ENCODE measurements around the gene IL17RB.
A peak's percentile ranks its signal among the peaks of the same experiment; 100 is the strongest.

Gene IL17RB

DNA sequence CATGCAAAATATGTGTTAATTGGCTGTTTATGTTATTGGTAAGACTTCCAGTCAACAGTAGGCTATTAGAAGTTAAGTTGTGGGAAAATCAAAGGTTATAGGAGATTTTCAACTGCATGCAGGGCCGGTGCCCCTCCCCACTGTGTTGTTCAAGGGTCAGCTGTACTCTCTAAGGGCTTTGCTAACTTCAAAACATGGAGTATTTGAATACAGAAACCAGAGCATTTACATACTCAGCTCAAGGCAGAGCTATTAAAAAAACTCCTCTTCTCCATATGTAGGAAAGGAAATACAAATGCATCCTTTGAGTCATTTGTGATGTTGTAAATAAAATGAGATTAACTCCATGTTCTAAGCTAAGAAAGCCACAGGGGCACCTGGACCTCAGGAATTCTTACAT, 16.8 kb downstream of the IL17RB start:
- no peak for DNase-seq

DNA sequence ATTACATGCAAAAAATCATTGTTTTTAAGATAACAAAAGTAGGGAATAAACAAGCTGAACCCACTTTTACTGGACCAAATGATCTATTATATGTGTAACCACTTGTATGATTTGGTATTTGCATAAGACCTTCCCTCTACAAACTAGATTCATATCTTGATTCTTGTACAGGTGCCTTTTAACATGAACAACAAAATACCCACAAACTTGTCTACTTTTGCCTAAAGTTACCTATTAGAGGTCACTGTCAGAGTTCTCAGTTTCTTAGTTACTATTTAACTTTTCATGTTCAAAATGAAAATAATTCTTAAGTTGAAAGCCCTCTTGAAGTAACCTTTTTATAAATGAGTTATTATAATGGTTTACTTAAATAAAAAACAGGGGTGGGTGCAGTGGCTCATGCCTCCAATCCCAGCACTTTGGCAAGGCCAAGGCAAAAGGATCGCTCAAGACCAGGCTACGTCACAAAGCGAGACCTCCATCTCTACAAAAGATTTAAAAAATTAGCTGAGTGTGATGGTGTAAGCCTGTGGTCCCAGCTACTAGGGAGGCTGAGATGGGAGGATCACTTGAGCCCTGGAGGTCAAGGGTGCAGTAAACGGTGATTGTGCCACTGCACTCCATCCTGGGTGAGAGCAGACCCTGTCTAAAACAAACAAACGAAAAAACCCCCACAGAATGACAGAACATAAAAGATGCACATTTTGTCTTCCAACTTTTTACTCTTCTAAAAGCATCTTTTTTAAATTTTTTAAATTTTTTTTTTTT, 19.5 kb downstream of the IL17RB start:
- no peak for DNase-seq

DNA sequence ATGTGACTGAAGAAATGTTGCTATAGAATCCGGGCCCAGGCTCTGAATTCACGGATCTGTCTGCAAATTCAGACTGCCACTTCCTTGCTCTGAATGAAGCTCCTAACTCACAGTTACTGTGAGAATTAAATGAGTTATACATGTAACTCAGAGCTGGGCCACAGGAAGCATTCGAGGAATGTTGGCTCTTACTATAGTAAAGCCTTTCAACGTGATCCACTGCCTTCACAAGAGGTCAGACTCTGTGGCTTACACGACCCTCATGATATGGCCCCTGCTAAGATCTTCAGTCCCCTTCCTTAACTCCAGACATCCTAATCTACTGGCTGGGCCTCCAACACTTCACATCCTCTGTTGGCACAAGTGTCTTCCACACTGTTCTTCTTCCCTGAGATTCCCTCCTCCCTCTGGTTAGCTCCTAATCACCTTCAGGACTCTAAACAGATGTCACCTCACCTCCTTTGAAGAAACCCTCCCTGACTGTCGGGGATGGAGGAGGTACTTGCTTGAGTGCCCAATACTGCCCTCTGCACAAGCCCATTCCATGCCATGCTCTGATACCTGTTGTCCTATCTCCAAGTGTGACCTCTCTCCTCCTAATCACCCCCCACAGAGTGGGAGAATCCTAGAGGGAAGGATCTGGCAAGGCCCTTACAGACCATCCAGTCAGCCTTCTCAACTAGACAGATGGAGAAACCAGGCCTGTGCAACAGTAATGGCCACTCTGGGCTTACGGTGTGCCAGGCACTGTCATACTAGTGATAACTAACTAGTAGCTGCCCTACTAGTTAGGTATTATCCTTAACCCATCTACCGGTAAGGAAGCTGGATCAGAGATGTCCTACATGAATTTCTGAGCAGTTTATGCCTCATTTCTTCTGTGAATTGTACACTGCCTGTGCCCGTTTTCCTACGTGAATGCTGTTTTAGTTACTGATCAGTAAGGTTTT, 34.3 kb downstream of the IL17RB start:
- DNase-seq = no peak

DNA sequence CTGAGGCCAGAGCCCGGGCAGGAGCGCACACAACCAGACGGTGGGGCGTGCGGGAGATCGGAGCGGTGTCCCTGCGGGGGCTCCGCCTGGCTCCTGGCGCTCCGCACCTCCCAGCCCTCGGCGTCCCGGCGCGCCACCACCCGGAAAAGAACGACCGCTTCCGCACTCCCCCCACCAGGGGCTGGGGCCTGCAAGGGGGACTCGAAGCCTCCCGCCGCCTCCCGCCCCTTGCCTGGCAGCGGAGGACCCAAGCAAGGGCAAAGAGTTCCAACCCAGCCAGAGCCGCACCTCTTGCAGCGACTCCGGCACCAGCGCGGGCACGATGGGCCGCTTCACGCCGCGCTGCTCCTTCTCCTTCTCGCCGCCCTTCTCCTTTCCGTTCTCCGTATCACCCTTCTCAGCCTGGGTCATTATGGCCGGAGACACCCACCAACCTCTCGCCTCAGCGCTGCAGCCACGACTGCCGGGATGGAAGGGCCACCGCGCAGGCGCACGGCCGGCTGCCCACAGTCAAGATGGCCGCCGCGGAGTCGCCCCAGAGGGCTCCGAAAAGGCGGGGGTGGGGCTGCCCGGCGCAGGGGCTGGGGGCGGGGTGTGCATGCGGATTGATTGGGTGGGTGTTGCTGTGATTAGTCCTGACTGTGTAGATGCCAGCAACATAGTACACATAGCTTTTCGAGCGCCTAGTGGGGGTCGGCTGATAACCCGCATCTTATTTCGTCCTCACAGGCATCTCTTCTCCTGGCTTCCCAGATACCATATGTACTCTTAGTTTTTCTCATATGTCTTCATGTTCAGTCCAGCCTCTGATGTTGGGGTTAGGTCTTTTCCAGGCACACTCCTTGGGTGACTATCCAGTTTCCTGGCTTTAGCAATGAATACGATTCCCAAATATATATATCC, 35.6 kb downstream of the IL17RB start, which contains the start of gene ACTR8:
Gene ACTR8 (minus strand): TSS at position 462 of the 903 bp plus-strand sequence. CDS start 51 bp downstream, at position 411.
- DNase-seq = peak; percentile 76 to 84

DNA sequence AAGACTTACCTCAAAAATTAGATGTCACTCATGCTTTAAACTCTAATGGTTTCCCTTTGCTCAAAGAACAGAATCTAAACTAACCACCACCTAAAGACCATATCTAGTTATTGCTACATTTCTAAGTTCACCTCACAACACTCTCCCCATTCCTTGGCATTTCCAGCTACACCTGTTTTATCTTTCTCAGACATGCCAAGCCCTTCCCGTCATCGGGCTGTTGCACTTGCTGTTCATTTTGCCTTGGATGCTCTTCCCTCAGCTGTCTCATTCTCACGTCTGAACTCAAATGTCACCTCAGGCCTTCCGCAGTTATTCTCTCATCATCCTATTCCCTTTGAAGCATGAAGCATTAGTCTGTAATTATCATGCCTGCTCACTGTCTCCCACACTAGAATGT, 36.6 kb downstream of the IL17RB start:
- no peak for DNase-seq

DNA sequence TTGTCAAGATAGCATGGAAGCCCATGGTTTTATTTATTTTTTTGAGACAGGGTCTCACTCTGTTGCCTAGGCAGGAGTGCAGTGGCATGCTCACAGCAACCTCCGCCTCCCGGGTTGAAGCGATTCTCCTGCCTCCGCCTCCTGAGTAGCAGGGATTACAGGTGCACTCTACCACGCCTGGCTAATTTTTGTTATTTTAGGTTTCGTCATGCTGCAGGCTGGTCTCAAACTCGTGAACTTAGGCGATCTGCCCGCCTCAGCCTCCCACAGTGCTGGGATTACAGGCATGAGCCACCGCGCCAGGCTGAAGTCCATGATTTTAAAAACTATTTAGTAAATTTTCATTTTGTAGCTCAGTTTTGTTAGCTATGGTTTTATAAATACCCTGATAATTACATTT, 38.3 kb downstream of the IL17RB start:
- no peak for DNase-seq

DNA sequence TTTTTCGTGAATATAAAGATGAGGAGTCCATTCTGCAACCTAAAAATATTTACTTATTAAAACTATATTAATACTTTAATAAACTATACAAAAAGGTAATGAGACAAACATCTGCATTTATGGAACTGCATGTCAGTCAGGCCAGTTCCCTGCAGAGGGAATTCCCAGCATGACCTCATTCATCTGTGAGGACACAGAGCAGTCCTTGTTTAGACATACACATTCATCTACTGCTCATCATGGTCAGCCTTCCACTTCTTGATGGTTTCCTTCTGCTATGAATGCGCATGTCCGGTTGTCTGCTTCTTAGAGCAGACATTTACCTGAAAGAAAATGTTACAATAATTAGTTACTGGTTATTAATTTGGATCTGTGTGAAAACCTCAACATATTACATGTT, 38.9 kb downstream of the IL17RB start:
- peak; percentile 62 to 71 for DNase-seq

DNA sequence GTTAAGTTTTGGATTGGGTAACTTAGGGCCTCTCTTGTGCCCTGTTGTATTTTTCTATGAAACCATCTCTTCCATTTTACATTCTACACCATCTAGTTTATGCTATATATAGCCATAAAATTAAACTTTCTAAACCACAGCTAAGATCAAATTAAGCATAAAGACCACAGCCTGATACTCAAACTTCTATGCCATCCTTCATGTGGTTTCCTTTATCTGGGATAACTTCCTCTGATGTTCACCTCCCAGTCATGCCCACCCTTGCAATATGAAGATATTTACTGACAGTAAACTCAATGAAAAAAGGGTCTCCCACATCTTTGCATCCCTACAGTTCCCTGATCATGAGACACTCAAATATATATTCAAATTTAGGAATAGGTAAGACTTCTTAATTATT, 41.1 kb downstream of the IL17RB start:
- DNase-seq = no peak

DNA sequence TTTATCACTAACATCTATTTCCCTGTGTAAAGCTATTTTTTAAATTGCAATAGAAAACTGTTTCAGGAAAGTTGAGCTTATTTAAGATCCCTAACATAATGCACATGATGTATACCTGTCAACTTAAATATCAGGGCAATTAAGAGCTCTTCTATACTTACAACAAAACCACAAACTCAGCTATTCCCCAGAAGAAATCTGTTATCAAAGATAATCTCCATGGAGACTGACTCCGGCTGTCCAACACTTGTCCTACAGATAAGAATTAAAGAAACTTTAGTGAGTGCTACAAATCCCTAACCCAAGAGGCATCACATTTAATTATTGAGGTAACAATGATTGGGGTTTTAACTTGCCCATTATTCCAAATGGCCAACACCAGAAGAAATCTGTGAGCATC, 41.9 kb downstream of the IL17RB start:
- DNase-seq = no peak

DNA sequence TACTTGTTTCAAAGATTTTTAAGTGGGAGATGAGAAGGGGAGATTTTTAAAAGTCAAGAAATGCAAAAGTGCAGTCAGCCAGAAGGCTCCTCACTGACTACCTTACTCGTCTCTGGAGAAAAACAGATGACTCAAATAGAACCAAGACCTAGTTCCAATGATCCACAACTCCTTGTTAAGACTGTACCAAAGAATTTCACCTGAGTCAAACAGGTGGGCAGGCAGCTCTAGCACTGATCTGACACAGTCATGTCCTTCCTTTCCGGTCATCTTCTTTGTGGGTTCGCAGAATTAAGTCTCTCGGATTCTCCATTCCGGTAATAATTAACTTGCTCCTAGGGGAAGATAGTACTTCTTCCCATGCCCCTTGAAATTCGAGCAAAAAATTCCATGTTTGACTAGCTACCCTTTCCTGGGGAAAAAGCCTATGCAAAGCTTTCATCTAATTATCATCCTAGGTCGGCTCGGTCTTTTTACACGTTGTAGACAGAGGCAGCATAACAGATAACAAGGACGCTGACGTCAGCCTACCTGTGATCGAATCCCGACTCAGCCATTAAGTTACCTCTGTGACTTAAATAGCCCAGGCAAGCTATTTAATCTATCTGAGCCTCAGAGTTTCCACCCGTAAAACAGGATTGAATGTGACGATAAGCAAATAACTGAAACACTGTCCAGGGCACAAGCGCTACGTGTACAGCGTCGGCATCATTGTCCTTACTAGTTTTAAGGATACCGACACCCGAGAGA, 44.5 kb downstream of the IL17RB start:
- DNase-seq = peak in 1 of 2 donors; percentile 29

DNA sequence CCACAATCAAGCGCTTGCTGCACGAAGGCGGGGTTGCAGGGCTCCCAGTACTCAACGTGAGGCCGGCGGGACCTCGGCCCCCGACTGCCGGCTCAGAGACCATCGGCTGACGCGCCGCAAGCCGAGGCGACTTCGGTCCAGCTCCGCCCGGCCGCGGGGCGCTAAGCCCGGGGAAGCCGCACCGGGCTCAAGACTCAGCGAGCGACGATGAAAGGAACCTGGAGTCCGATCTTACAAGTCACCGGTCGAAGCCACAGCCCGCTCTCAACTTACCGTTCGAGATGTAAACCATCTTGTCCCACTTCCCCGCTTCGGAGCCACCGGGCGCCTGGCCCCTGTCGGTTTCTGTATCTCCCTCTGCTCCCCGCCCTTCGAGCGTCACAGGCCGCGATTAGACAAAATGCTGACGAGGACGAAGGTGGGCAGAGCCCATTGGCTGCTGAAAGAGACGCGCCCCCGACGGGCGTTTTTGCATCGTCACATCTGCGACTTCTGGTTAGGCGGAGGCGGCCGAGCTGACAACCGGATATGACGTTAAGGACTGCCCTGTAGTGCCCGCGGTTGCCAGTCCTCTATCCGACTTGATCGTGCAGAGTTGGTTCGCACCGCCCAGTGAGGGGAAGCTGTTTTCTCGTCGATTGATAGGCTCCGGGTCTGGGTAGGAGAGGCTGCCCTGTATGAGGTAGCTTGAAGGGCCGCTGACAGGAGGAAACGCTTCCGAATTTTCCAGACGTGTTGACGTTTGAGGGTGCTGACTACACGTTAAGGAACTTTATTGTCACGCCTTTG, 45.3 kb downstream of the IL17RB start, which contains the start of gene SELENOK:
Gene SELENOK (minus strand): TSS at position 363 of the 789 bp plus-strand sequence.
- DNase-seq = peak; percentile 99 to 100

DNA sequence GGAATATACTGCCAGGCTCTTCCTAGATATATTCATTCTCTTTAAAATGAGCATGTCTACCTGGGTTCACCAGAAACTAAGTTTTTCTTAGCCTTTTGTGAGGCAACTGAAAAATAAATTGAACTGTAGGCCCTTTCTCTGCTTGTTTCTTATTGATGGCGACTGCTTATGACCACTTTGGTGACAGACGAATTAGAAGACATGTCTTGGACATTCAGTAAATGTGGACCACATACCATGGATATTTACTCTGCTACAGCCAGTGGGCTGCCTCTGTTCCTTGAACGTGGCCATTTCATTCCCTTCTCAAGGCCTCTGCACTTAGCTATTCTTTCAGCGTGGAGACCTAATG, 45.9 kb downstream of the IL17RB start:
- peak in 1 of 2 donors; percentile 5 for DNase-seq

DNA sequence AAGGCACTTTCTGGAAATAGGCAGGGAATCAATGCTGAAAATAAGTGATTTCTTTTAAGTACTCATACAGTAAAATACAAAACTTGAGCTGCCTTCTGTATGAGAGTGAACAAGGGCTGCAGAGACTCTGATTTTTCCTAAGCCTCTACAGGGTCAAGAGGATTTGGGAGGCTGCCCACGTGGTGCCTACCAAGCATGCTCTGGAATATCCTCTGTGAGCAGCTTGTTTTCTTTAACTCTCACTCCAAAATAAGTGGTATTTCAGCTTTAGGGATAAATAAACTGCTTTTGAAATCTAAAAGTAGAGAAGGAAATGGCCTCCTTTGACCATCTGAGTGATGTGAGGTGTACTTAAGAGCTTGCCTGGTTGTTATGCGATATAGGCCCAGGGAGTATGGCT, 53.4 kb downstream of the IL17RB start:
- DNase-seq = no peak

DNA sequence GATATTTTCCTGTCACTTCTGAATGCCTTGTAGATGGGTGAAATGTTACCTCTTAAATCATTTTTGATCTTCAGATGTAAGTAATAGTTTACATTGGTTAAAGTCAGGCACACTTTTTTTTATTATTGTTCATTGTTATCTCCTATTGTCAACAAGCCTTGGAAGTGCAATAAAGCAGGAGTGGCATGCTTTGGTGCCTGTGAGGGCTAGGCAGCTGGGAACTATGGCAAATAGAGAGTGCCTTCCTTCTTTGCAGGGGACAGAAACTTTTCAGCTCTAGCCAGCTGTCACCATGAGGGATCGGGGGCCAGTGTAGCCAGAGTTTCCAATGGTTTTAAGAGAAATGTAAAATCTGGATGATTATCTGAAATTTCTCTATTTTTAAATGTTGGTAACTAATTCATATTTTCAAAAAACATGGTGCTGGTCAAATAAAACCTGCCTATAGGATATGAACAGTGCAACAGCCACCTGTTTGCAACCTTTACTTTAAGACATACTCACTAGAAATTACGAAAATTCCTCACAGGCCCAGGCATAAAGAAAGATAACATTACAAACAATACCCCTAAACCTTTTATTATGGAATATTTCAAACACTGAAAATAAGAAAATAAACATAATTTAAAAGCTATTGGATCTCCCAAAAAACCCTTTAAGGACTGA, 54.4 kb downstream of the IL17RB start:
- no peak for DNase-seq

DNA sequence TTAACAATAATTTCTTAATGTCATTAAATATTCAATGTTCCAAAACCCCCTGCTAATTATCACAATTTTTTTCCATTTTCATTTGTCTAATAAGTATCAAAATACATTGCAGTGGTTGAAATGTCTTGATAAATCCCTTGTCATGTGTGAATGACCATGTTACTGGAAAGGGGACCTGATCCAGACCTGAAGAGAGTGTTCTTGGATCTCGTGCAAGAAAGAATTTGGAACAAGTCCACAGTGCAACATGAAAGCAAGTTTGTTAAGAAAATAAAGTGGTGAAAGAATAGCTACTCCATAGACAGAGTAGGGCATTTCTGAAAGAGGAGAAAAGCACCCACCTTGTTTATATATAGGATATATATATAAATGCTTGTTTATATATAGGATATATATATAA, 55.7 kb downstream of the IL17RB start:
- no peak for DNase-seq

DNA sequence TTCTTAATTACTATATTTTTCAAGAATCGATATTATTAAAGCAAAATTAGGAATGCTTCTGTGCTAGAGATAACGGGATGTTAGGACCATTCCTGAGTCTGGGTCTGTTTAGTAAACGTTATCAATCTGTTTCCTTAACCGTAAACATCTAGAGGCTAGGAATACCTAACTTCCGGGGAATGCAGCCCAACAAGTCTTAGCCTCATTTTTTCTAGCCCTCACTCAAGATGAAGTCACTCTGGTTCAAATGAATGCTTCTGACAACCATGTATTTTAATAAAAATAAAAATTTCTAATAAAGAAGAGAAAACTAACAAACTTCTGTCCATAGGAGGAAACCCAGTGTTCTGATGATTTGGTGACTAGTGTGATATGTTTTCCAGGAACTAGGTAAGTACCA, 56.3 kb downstream of the IL17RB start:
- DNase-seq = no peak

DNA sequence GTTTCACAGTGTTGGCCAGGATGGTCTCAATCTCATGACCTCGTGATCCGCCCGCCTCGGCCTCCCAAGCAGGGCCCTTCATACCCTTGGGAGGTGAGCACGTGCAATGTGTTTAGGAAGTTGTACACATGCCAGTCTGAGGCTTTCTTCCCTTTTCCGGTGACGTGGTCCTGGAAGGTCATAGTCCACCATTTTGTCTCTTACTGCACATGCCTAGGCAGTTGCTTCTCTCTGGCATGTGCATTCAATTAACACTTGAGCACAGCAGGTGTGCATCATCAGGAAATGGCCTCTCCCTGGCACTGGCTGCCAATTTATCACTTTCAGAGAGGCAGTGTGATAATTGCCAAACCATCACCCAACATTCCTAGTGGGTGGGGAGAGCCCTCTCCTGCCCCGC, 67.0 kb downstream of the IL17RB start:
- DNase-seq = no peak

All from inflammatory macrophage treated with lipopolysaccharide for 1 hour (primary cell).